CD14-positive monocyte (primary cell): ENCODE measurements around the gene CAMK1. TPM values are rescaled to one million over a fixed set of nuclear protein-coding genes. Genes with fewer than 3 reads are reported as not detected.

ENCODE experiments used
- DNase-seq, 3 donors: peaks; one replicate each; pipeline ENCODE4 v3.0.0-alpha.2; 2011 to 2022
- H2AFZ ChIP-seq: 2 replicates; pipeline ENCODE4 v1.6.0; 2012; ENCODE audit warnings: mild to moderate bottlenecking, low read depth, low read length, inconsistent platforms; ENCODE audit not compliant: insufficient read depth, poor library complexity, severe bottlenecking
- H3K27ac ChIP-seq, 2 donors: 1 replicate in 1 of 2; 2 replicates in 1 of 2; pipeline ENCODE4 v1.5.1; 2012 to 2013; ENCODE audit warnings: low read length in 2 of 2, control low read depth in 1 of 2, inconsistent platforms in 1 of 2, low read depth in 1 of 2, mild to moderate bottlenecking in 1 of 2
- H3K27me3 ChIP-seq, 2 donors: one replicate each; pipeline versions ENCODE4 v1.6.0 to v1.6.1; 2011 to 2013; ENCODE audit warnings: low read length in 2 of 2; ENCODE audit not compliant: control insufficient read depth in 2 of 2, insufficient read depth in 2 of 2
- H3K36me3 ChIP-seq, 2 donors: replicated peaks in 1 of 2; 1 replicate in 1 of 2; 2 replicates in 1 of 2; pipeline versions ENCODE4 v1.5.1 to v1.6.1; 2012 to 2013; ENCODE audit warnings: low read length in 2 of 2, control low read depth in 1 of 2, inconsistent platforms in 1 of 2, mild to moderate bottlenecking in 1 of 2; ENCODE audit not compliant: insufficient read depth in 2 of 2, control insufficient read depth in 1 of 2
- H3K4me1 ChIP-seq, 2 donors: 1 replicate in 1 of 2; 2 replicates in 1 of 2; pipeline versions ENCODE4 v1.5.1 to v1.6.1; 2012 to 2013; ENCODE audit warnings: low read length in 2 of 2, control low read depth in 1 of 2, inconsistent platforms in 1 of 2, mild to moderate bottlenecking in 1 of 2, moderate library complexity in 1 of 2; ENCODE audit not compliant: insufficient read depth in 2 of 2, control insufficient read depth in 1 of 2
- H3K4me2 ChIP-seq: replicated peaks from 2 replicates; pipeline ENCODE3; 2012; ENCODE audit warnings: low read length, moderate library complexity, mild to moderate bottlenecking; ENCODE audit not compliant: poor library complexity, severe bottlenecking; ENCODE audit errors: extremely low read depth
- H3K4me3 ChIP-seq, 3 experiments: fragments of 200-600 bp in 1 of 3; sonication (generic) in 1 of 3; replicated peaks in 1 of 3; 1 replicate in 2 of 3; 2 replicates in 1 of 3; pipeline ENCODE4 v1.5.1; 2011 to 2013; ENCODE audit warnings: low read length in 3 of 3, mild to moderate bottlenecking in 3 of 3, control low read depth in 2 of 3, low read depth in 2 of 3, inconsistent platforms in 1 of 3, moderate library complexity in 1 of 3
- H3K79me2 ChIP-seq: 2 replicates; pipeline ENCODE4 v1.6.0; 2012; ENCODE audit warnings: mild to moderate bottlenecking, control low read depth, inconsistent platforms, low read length, moderate library complexity; ENCODE audit not compliant: insufficient read depth
- H3K9ac ChIP-seq: 2 replicates; pipeline ENCODE4 v1.6.0; 2017; ENCODE audit warnings: low read length, mild to moderate bottlenecking; ENCODE audit not compliant: insufficient read depth, poor library complexity, severe bottlenecking
- H3K9me3 ChIP-seq, 2 donors: replicated peaks in 1 of 2; 1 replicate in 1 of 2; 2 replicates in 1 of 2; pipeline versions ENCODE4 v1.5.1 to v1.6.1; 2012 to 2013; ENCODE audit warnings: low read length in 2 of 2, control low read depth in 1 of 2; ENCODE audit not compliant: control insufficient read depth in 1 of 2, insufficient read depth in 1 of 2
- H4K20me1 ChIP-seq: 2 replicates; pipeline ENCODE4 v1.6.0; 2012; ENCODE audit warnings: mild to moderate bottlenecking, low read length, control low read depth, moderate library complexity; ENCODE audit not compliant: insufficient read depth
- H3K27ac Mint-ChIP-seq, 7 donors: one replicate each; pipeline ENCODE4 v1.8.0; 2020; ENCODE audit warnings: mild to moderate bottlenecking in 7 of 7, mixed read lengths in 7 of 7, moderate library complexity in 6 of 7, inconsistent platforms in 2 of 7
- H3K27me3 Mint-ChIP-seq, 3 donors: one replicate each; pipeline ENCODE4 v1.8.0; 2021 to 2022; ENCODE audit warnings: low read depth in 3 of 3, mild to moderate bottlenecking in 3 of 3, mixed read lengths in 3 of 3, moderate library complexity in 3 of 3, inconsistent platforms in 1 of 3
- H3K36me3 Mint-ChIP-seq, 2 donors: one replicate each; pipeline ENCODE4 v1.8.0; 2020; ENCODE audit warnings: mixed read lengths in 2 of 2, inconsistent platforms in 1 of 2, mild to moderate bottlenecking in 1 of 2
- H3K4me1 Mint-ChIP-seq: one replicate; pipeline ENCODE4 v1.8.0; 2020; ENCODE audit warnings: mild to moderate bottlenecking, mixed read lengths
- H3K4me3 Mint-ChIP-seq, 2 donors: one replicate each; pipeline ENCODE4 v1.8.0; 2020; ENCODE audit warnings: mild to moderate bottlenecking in 2 of 2, mixed read lengths in 2 of 2, moderate library complexity in 1 of 2
- H3K9me3 Mint-ChIP-seq, 7 donors: one replicate each; pipeline ENCODE4 v1.8.0; 2020 to 2022; ENCODE audit warnings: mixed read lengths in 7 of 7, mild to moderate bottlenecking in 6 of 7, moderate library complexity in 6 of 7, inconsistent platforms in 2 of 7
- WGBS: methylation state at CpG from one replicate; pipeline ENCODE4 v1.1.5; 2013; ENCODE audit warnings: missing lambda C conversion rate; ENCODE audit not compliant: insufficient coverage; 5-methylcytosine and 5-hydroxymethylcytosine counted together
- intact Hi-C, 2 donors: fragments of 100-400 bp; cut with micrococcal nuclease; formaldehyde crosslinking; loops; one replicate each; pipeline versions ENCODE4 v1.15.0 to v1.15.1; 2023
- polyA plus RNA-seq, 3 donors: library from polyadenylated mRNA; depleted of rRNA in 1 of 3; unstranded in 2 of 3; stranded (reverse) in 1 of 3; fragments of 300-500 nt in 2 of 3; fragments of >200 nt in 1 of 3; fragmentation: Illumina TruSeq in 2 of 3; gene quantifications; 1 replicate in 2 of 3; 2 replicates in 1 of 3; pipeline ENCODE4 v1.2.3, GENCODE V29; 2012 to 2021
- TF ChIP-seq, protein P1 (sequence below): fragments of 200-600 bp; IDR thresholded peaks from one replicate; pipeline ENCODE4 v1.8.0; 2022; ENCODE audit warnings: antibody characterized with exemption, mild to moderate bottlenecking

Gene CAMK1
- polyA plus RNA-seq, 3 donors, result 106 to 137 (median 118) TPM

DNA sequence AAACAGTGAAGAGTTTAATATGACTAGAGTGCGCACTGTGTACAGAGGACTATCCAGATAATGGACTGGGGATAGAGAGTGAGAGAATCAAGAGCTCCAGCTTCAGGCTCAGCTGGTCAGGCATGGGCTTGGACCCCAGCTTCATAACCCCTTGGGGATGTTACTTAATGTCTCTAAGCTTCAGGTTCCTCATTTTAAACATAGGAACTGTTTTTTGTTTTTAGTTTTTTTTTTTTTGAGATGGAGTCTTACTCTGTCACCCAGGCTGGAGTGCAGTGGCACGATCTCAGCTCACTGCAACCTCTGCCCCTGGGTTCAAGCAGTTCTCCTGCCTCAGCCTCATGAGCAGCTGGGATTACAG lies 48.1 kb downstream of the CAMK1 start:
- peak in 1 of 3 donors; percentile 10 for DNase-seq
- no peaks in the 10 kb centered on the region for H3K36me3 ChIP-seq
- no peaks in the 10 kb centered on the region for H4K20me1 ChIP-seq
- H3K27me3 Mint-ChIP-seq, result peaks cover 0 to 1% (median 0%) of the 10 kb centered on the region in 3 donors
- no peak overlapping the region for H3K4me2 ChIP-seq
- H3K9ac ChIP-seq, result no peak overlapping the region
- no peaks in the 10 kb centered on the region for H3K79me2 ChIP-seq
- H3K9me3 Mint-ChIP-seq, result no peaks in the 10 kb centered on the region
- H3K4me3 ChIP-seq, result no peak overlapping the region
- peak overlapping the region; percentile 60 for H2AFZ ChIP-seq
- no peaks in the 10 kb centered on the region for H3K9me3 ChIP-seq
- TF ChIP-seq, protein P1, sequence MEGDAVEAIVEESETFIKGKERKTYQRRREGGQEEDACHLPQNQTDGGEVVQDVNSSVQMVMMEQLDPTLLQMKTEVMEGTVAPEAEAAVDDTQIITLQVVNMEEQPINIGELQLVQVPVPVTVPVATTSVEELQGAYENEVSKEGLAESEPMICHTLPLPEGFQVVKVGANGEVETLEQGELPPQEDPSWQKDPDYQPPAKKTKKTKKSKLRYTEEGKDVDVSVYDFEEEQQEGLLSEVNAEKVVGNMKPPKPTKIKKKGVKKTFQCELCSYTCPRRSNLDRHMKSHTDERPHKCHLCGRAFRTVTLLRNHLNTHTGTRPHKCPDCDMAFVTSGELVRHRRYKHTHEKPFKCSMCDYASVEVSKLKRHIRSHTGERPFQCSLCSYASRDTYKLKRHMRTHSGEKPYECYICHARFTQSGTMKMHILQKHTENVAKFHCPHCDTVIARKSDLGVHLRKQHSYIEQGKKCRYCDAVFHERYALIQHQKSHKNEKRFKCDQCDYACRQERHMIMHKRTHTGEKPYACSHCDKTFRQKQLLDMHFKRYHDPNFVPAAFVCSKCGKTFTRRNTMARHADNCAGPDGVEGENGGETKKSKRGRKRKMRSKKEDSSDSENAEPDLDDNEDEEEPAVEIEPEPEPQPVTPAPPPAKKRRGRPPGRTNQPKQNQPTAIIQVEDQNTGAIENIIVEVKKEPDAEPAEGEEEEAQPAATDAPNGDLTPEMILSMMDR, result no peak
- H3K4me1 Mint-ChIP-seq, result peaks cover 29% of the 10 kb centered on the region
- peaks cover 17 to 29% of the 10 kb centered on the region in 2 donors for H3K4me1 ChIP-seq
- intact Hi-C loops, result no loop called here
- 58% methylated on average over 2 of the region's 2 CpGs for WGBS
- no peaks in the 10 kb centered on the region for H3K27me3 ChIP-seq
- H3K36me3 Mint-ChIP-seq, result no peaks in the 10 kb centered on the region
- no peak overlapping the region for H3K27ac ChIP-seq
- peak overlapping the region in 2 of 7 donors; percentile 11 to 73 for H3K27ac Mint-ChIP-seq
- H3K4me3 Mint-ChIP-seq, result no peak overlapping the region

DNA sequence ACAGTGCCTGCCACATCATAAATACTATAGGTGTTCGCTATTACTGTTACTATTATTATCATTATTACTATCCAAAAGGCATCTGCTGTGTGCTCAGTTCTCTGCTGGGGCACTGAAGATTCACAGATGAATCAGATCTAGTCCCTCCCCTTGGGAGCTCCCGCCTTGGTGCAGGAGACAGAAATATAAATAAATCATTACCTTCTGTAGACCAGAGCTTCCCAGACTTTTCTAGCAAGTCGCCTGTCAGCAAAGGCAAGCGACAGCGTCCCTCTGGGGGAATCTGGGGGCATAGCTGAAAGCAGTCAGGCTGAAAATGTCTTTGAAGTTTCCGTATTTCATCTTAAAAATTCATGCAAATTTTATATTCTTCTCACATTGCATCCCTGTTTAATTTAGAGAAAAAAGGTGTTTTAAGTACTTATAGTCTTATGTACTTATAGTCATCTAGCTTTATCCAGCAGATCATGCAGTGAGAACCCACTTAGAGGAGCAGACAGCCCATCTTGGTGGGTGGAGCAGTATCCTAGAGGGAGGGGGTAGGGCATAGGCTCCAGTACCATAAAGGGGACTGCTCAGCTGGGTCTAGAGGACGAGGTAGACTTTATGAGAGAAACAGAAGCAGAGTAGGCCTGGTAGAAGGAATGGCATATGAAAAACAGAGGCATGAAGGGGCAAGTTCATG lies 48.6 kb downstream of the CAMK1 start:
- no peak overlapping the region for H3K4me2 ChIP-seq
- intact Hi-C loops, result no loop called here

More for the DNA sequence above, 48.6 kb downstream of the CAMK1 start:
- Histone ChIP-seq H3K36me3 (no peaks in the 10 kb centered on the region), H3K9me3 (no peaks in the 10 kb centered on the region), H3K27me3 (no peaks in the 10 kb centered on the region), H4K20me1 (no peaks in the 10 kb centered on the region), H3K27ac (no peak overlapping the region), H3K4me3 (no peak overlapping the region), H3K9ac (no peak overlapping the region), H3K4me1 (peaks cover 19 to 31% of the 10 kb centered on the region in 2 donors), H2AFZ (peak overlapping the region; percentile 60), H3K79me2 (no peaks in the 10 kb centered on the region)
- TF ChIP-seq, protein P1, result no peak
- Mint-ChIP-seq H3K36me3 (no peaks in the 10 kb centered on the region), H3K4me1 (peaks cover 31% of the 10 kb centered on the region), H3K4me3 (peak overlapping the region in 1 of 2 donors; percentile 17), H3K27me3 (peaks cover 0 to 1% (median 0%) of the 10 kb centered on the region in 3 donors), H3K9me3 (no peaks in the 10 kb centered on the region), H3K27ac (peak overlapping the region in 2 of 7 donors; percentile 72 to 73)
- WGBS, result 85% methylated on average over 4 of the region's 7 CpGs
- no peak for DNase-seq
